ENCODE measurements around the gene STAC3.

GRCh38 chr12:57203791-57204190 is 47.2 kb downstream of the STAC3 start:
- no peak for TF ChIP-seq CTCF (IDR thresholded peaks at IDR 0.05; ENCODE audit: low read depth, low read length, poor library complexity, severe bottlenecking)
- TF ChIP-seq EZH2phosphoT487 (IDR thresholded peaks at IDR 0.05; ENCODE audit: borderline replicate concordance, low read length): no peak

All from DOHH2 (cell line).